Measurements from ENCODE around the gene PCBP3. TPM values are rescaled to one million over a fixed set of nuclear protein-coding genes. Genes with fewer than 3 reads are reported as not detected.

The PCBP3 gene
- total RNA-seq, 4 donors from 2014 or later, result 0.13 to 0.26 TPM; not detected in 2

- intact Hi-C loops (cut with DNase I; ENCODE audit: low total_unique reads) (no loop called here), in situ Hi-C loops (cut with MboI; ENCODE audit: low sequenced_read_pairs in 4 of 4) (no loop called here)
- no peak overlapping the region for H3K4me3 ChIP-seq
- no peaks in the 10 kb centered on the region for H3K36me3 ChIP-seq
- no peak overlapping the region for H3K27ac ChIP-seq
- H3K4me1 ChIP-seq, result no peaks in the 10 kb centered on the region
- H3K9me3 ChIP-seq, result no peaks in the 10 kb centered on the region
- ATAC-seq (no peak), DNase-seq (no peak)
- TF ChIP-seq POLR2A (IDR thresholded peaks at IDR 0.05), result no peak
- TF ChIP-seq CTCF (IDR thresholded peaks at IDR 0.05 in 4 of 5, conservative IDR thresholded peaks at IDR 0.05 in 1 of 5), result no peak
- peaks cover 0 to 4% (median 0%) of the 10 kb centered on the region in 3 donors for H3K27me3 ChIP-seq
These were observed 11.4 kb upstream of the PCBP3 start for GRCh38 chr21:45632160-45632559.

- H3K27ac ChIP-seq, result no peak overlapping the region
- H3K27me3 ChIP-seq, result peaks cover 0 to 4% (median 0%) of the 10 kb centered on the region in 3 donors
- DNase-seq, result no peak
- no peaks in the 10 kb centered on the region for H3K36me3 ChIP-seq
- H3K9me3 ChIP-seq, result no peaks in the 10 kb centered on the region
- TF ChIP-seq CTCF (IDR thresholded peaks at IDR 0.05 in 4 of 5, conservative IDR thresholded peaks at IDR 0.05 in 1 of 5) (no peak), POLR2A (IDR thresholded peaks at IDR 0.05) (no peak)
- H3K4me3 ChIP-seq, result no peak overlapping the region
- no peaks in the 10 kb centered on the region for H3K4me1 ChIP-seq
- in situ Hi-C loops (cut with MboI; ENCODE audit: low sequenced_read_pairs in 4 of 4), result no loop called here
- intact Hi-C loops (cut with DNase I; ENCODE audit: low total_unique reads), result no loop called here
- ATAC-seq, result no peak
These were observed 10.8 kb upstream of the PCBP3 start for GRCh38 chr21:45632637-45633251.

GRCh38 chr21:45634511-45635183 is 8.9 kb upstream of the PCBP3 start:
- ATAC-seq (no peak), DNase-seq (no peak)
- no peak overlapping the region for H3K4me3 ChIP-seq
- H3K27me3 ChIP-seq, result peaks cover 0 to 4% (median 4%) of the 10 kb centered on the region in 3 donors
- in situ Hi-C loops (cut with MboI; ENCODE audit: low sequenced_read_pairs in 4 of 4) (no loop called here), intact Hi-C loops (cut with DNase I; ENCODE audit: low total_unique reads) (no loop called here)
- no peaks in the 10 kb centered on the region for H3K4me1 ChIP-seq
- TF ChIP-seq CTCF (IDR thresholded peaks at IDR 0.05 in 4 of 5, conservative IDR thresholded peaks at IDR 0.05 in 1 of 5) (no peak), POLR2A (IDR thresholded peaks at IDR 0.05) (no peak)
- H3K9me3 ChIP-seq, result no peaks in the 10 kb centered on the region
- H3K36me3 ChIP-seq, result no peaks in the 10 kb centered on the region
- H3K27ac ChIP-seq, result no peak overlapping the region

GRCh38 chr21:45635271-45636151 is 8.0 kb upstream of the PCBP3 start:
- Histone ChIP-seq H3K4me1 (no peaks in the 10 kb centered on the region), H3K27ac (no peak overlapping the region), H3K27me3 (peaks cover 0 to 12% (median 4%) of the 10 kb centered on the region in 3 donors), H3K36me3 (no peaks in the 10 kb centered on the region), H3K4me3 (no peak overlapping the region), H3K9me3 (no peaks in the 10 kb centered on the region)
- in situ Hi-C loops (cut with MboI; ENCODE audit: low sequenced_read_pairs in 4 of 4), result no loop called here
- ATAC-seq, result no peak
- TF ChIP-seq CTCF (IDR thresholded peaks at IDR 0.05 in 4 of 5, conservative IDR thresholded peaks at IDR 0.05 in 1 of 5), result no peak
- TF ChIP-seq POLR2A (IDR thresholded peaks at IDR 0.05), result no peak
- intact Hi-C loops (cut with DNase I; ENCODE audit: low total_unique reads), result no loop called here
- no peak for DNase-seq

Measured in gastrocnemius medialis (tissue), 4 donors.